ENCODE results near the gene DHRS3.

DHRS3 gene

DNA sequence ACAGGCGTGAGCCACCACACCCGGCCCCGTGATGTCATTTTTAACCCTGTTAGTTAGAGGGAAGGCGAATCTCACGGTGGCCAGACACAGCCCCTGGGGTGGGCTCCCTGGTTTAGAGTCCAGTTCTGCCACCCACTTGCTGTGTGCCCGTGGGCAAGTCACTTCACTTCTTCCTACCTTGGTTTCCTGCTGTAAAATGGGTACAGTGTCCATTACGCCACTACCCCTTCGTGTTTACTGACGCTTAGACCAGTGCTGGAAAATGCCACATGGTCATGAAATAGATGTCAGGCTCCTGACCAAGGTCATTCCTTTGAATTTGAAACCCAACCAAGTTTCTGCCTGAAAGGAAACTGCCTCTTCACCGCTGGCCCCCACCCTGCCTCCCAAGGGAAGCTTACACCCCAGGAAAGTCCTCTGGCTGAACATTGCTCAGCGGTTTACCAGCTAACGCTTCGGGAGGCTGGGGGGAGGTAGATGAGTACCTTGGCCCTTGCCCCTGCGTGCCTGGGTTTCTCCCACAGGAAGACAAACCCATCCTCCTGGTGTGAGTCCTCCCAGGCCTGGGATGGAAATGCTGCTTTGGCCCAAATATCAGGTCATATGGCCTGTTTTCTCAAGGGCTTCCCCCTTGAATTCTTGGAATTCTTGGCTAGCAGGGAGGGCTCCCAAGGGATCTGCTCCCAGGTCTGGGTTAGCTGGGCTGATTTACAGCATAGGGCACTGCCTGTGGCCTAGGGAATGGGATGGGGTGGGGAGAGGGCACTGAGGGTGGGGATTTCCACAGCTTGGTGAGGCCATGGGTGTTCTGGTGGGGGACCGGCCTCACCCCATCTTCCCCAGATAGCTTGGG, 18.3 kb upstream of the DHRS3 start:
- no peak overlapping the region for H3K4me3 ChIP-seq (ENCODE audit: low read depth, low read length)
- TF ChIP-seq, protein P1, sequence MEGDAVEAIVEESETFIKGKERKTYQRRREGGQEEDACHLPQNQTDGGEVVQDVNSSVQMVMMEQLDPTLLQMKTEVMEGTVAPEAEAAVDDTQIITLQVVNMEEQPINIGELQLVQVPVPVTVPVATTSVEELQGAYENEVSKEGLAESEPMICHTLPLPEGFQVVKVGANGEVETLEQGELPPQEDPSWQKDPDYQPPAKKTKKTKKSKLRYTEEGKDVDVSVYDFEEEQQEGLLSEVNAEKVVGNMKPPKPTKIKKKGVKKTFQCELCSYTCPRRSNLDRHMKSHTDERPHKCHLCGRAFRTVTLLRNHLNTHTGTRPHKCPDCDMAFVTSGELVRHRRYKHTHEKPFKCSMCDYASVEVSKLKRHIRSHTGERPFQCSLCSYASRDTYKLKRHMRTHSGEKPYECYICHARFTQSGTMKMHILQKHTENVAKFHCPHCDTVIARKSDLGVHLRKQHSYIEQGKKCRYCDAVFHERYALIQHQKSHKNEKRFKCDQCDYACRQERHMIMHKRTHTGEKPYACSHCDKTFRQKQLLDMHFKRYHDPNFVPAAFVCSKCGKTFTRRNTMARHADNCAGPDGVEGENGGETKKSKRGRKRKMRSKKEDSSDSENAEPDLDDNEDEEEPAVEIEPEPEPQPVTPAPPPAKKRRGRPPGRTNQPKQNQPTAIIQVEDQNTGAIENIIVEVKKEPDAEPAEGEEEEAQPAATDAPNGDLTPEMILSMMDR (IDR thresholded peaks at IDR 0.05; ENCODE audit: insufficient read depth, low read depth, low read length, missing control alignments): no peak
- no peak for DNase-seq (ENCODE audit: low read depth)

DNA sequence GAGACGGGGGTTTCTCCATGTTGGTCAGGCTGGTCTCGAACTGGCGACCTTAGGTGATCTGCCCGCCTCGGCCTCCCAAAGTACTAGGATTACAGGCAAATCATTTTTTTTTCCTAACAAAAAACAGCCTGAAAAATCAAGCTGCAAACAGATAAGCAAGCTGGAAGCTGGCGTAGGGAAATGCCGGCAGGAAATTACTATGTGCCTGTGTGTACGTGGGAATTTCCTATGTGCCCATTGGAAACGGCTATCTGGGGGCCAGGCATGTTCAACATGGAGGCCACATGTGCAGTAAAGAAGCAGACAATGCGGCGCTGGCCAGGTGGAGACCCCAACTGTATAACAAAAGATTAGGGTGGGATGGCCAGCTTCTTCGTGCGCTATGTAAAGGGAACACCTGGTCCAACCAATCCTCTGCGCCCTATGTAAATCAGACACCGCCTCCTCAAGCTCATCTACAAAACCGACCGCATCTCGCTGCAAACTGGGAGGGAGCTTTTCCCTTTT, 16.7 kb upstream of the DHRS3 start:
- TF ChIP-seq, protein P1 (IDR thresholded peaks at IDR 0.05; ENCODE audit: insufficient read depth, low read depth, low read length, missing control alignments): no peak
- no peak for DNase-seq (ENCODE audit: low read depth)
- no peak overlapping the region for H3K4me3 ChIP-seq (ENCODE audit: low read depth, low read length)

DNA sequence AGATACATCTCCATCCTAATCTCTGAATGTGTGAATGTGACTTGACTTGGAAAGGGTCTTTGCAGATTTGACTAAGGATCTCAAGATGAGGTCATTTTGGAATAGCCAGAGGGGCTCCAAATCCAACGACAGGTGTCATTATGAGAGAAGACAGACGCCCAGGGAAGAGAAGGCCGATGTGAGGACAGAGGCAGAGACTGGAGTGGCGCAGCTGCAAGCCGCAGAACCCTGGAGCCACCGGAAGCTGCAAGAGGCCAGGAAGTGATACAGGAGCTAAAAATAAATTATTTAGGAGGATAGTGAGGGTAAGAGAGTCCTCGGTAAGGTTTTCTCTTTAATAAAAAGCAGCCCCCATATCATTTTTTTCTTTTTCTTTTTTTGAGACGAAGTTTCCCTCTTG, 16.1 kb upstream of the DHRS3 start:
- no peak for DNase-seq (ENCODE audit: low read depth)
- TF ChIP-seq, protein P1 (IDR thresholded peaks at IDR 0.05; ENCODE audit: insufficient read depth, low read depth, low read length, missing control alignments): no peak
- no peak overlapping the region for H3K4me3 ChIP-seq (ENCODE audit: low read depth, low read length)

DNA sequence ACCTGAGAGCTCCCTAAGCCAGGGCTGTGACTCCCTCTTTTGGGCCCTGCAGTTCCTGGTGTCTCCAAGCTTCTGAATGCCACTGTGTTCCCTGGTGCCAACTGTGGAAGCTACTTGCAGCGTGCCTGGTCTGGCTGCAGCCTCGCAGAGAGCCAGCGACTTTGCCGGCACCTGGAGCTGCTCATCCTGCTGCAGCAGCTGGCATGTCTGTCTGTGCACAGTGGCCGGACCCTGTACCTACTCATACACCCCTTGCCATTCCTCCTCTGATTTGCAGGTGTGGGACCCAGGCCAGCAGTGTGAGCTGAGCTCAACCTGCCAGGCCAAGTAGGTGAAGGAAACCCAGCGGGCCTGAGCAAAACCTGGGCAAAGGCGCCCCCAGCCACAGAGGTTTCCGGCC, 13.6 kb upstream of the DHRS3 start:
- H3K4me3 ChIP-seq (ENCODE audit: low read depth, low read length): no peak overlapping the region
- no peak for DNase-seq (ENCODE audit: low read depth)
- TF ChIP-seq, protein P1 (IDR thresholded peaks at IDR 0.05; ENCODE audit: insufficient read depth, low read depth, low read length, missing control alignments): no peak

DNA sequence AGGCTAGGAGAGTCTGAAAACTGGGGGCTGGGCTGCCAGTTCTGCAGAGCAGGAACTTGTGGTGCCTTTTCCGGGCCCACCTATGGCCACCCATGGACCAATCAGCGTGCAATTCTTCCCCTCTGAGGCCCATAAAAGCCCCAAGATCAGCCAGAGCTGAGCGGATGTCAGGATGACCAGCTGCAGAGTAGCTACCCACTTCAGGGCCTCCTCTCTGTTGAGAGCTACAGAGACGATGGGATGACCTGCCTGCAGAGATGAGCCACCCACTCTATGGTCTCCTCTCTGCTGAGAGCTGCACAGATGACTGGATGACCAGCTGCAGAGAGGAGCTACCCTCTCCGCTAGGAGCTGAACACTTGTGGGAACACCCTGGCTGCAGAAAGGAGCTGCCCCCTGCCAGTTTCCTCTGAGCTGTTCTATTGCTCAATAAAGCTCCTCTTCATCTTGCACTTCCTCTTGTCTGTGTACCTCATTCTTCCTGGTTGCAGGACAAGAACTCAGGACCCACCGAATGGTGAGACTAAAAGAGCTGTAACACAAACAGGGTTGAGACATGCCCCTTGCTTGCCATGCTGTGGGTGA, 13.0 kb upstream of the DHRS3 start:
- TF ChIP-seq, protein P1 (IDR thresholded peaks at IDR 0.05; ENCODE audit: insufficient read depth, low read depth, low read length, missing control alignments): no peak
- DNase-seq (ENCODE audit: low read depth): no peak
- no peak overlapping the region for H3K4me3 ChIP-seq (ENCODE audit: low read depth, low read length)

DNA sequence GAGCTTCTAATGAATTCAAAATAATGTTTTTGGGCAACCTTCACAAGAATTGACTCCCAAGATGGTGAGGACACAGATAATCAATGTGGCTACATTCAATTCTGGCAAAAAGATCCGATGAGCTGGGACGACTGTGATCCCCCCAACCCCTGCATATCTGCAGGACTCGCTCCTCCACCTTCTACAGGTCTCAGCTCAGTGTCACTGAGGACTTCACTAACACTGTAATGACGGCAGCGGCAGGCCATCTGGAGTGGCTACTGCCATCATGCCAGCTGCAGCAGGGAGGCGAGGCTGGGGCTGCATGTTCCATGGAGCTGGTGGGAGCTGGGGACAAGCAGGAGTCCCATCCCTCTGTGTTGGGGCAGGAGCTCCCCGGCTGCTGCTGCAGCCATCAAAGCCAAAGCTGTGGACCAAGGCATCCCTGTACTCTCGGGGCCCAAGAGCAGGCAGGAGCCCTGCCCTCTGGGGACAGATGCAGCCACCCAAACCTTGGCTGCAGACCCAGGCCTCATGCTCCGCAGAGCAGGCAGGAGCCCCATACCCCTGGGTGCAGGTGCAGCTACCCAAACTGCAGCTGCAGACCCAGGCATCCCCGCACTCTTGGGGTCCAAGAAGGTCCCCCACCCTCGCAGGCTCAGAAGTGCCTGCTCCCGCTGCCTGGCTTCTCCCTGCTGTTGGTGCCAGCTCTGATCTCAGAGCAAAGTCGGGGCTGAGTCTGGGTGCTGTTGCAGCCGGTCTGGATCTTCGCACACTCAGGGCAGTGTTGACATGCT, 12.2 kb upstream of the DHRS3 start:
- TF ChIP-seq, protein P1 (IDR thresholded peaks at IDR 0.05; ENCODE audit: insufficient read depth, low read depth, low read length, missing control alignments): no peak

More for the DNA sequence above, 12.2 kb upstream of the DHRS3 start:
- DNase-seq (ENCODE audit: low read depth): no peak
- H3K4me3 ChIP-seq (ENCODE audit: low read depth, low read length): no peak overlapping the region
